Epidermal melanocyte (primary cell): Measurements from ENCODE around the gene MZT1.
"Not testable (repeated sequence)": the region's sequence is repeated elsewhere in the genome, so short reads cannot be mapped to it uniquely, and the experiment has no call there.

ENCODE experiments used
- DNase-seq: peaks from one replicate; pipeline ENCODE4 v3.0.0; 2011; ENCODE audit warnings: low spot score; ENCODE audit not compliant: insufficient read length

Gene MZT1, protein sequence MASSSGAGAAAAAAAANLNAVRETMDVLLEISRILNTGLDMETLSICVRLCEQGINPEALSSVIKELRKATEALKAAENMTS

DNA sequence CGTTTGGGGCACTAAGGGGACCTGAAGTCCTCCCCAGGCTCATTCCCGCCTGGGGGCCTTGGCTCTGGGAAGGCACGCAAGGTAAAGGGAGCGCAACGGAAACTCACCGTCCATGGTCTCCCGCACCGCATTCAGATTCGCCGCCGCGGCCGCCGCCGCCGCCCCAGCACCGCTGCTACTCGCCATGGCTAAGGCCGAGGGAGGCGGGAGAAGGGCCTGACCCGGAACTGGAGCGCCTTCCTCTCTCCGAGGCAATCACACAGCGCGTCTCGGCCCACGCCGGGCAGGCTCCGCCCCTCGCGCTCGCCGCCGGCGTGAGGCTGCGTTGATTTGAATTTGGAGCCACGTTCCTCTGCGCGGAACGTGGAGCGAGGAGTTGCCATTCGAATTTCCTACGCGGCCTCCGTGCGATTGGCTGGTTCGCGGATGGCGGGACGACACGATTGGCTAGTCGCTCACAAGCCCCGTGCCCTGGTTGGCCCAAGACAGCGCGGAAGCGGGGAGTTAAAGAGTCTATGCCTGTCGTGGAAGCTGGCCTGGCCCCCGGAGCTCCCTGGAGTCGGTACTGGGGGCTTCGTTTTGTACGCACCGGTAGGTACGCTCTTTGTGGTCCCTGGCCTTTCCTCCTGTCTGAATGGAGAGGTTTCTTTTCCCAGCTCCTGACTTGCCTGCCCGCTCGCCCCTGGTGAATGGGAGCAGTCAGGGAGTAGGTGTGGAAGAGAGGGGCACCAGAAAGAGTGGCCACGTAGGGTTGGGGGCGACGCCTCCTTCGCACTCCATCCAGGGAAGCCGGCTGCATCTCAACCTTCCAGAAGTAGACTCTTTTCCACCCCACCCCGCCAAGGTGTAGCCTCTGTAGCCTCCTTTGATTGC is at the start of gene MZT1, which contains the start of gene BORA:
Gene MZT1 (minus strand): TSS at position 213 of the 873 bp plus-strand sequence. CDS start 27 bp downstream, at position 186.
Gene BORA (plus strand): TSS at position 507 of the 873 bp plus-strand sequence. CDS start 1,018 bp downstream, outside the sequence.
- peak; percentile 75 for DNase-seq

DNA sequence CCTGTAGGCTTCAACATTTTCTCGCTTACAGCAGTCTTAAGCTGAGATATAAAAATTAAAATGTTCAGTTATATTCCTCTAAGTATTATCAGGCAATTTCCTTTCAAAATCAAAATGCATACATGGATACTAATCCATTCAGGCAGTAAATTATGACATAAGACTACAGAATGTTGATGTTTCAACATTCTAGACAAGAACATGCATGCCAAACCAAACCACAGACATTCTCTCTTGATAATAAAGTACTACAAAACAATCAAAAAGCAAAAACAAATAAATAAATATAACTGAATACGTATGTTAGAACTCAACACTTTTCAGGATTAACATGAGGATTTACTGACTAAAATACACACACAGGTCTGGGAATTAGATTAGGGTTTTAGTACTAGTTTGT is 46.6 kb upstream of the MZT1 start:
- DNase-seq = no peak

DNA sequence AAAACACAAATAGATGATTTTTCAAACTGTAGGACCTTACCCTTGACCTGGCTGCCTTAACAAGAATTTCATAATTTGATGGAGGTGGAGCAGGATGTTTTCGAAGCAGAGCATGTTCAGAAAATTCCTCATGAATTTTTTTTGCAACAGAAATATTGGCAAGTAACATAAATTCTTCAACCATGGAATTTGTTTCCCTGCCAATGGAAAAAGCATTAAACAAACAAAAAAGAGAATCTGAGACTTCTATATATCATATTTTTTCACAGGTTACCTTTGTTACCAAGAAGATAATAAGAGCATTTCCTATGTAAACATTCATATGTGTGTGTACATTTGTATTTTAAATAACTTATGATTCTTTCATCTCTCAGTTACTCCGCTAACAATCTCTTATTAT is 36.0 kb upstream of the MZT1 start:
- no peak for DNase-seq

DNA sequence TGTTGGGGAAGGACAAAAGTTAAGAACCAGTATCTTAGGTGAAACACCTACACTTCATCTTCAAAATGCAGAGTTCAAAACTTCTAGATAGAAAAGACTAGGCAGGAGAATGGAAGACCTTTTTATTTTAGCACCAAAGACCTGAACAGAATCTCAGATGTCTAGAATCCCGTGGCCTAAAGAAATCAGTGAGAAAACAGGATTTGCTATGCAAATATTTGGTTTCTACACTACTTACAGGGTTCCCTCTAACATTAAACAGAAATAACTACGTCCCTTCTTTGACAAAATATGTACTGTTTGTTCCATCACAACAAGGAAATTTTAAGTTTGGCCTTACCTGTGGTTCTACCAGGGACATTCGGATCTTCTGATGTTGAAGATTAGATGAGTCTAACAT is 32.8 kb upstream of the MZT1 start:
- DNase-seq = no peak

DNA sequence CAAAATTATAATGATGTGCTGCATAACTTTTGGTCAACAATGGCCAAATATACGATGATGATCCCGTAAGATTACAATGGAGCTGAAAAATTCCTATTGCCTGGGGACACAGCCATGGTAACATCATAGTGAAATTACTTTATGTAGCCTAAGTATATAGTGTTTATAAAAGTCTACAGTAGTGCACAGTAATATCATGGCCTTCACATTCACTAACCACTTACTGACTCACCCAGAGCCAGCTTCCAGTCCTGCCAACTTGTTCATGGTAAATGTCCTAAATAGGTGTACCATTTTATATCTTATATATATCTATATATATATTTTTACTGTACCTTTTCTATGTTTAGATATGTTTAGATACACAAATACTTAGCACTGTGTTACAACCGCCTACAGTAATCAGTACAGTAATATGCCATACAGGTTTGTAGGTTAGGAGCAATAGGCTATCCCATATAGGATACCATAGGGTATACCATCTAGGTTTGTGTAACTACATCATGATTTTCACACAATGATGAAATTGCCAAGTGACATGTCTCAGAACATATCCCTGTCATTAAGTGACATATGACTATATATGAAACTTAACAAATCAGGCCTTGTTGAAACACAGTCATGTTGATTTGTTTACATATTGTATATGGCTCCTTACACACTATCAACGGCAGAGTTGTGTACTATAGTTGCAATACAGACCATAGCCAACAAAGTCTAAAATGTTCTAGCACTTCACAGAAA is 30.5 kb upstream of the MZT1 start:
- no peak for DNase-seq

DNA sequence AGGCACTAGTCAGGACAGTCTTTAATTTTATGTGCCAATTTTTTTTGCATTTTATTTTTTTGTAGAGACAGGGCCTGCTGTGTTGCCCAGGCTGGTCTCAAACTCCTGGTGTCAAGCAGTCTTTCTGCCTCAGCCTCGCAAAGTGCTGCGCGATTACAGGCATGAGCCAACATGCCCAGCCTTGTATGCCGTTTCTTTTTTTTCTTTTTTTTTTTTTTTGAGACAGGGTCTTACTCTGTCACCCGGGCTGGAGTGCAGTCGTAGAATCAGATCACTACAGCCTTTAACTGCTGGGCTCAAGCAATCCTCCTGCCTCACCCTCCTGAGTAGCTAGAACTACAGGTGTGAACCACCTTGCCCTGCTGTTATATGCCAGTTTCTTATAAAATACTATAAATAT is 26.7 kb upstream of the MZT1 start:
- no peak for DNase-seq

DNA sequence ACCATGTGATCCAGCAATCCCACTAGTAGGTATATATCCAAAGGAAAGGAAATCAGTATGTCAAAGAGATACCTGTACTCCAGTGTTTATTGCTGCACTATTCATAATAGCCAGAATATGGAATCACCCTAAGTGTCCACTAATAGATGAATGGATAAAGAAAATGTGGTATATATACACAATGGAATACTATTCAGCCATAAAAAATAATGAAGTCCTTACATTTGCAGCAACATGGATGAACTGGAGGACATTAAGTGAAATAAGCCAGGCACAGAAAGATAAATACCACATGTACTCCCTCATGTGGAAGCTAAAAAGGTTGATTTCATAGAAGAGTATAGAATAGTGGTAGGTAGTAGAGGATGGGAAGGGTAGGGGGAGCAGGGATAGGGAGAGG is 23.8 kb upstream of the MZT1 start:
- DNase-seq = no peak

DNA sequence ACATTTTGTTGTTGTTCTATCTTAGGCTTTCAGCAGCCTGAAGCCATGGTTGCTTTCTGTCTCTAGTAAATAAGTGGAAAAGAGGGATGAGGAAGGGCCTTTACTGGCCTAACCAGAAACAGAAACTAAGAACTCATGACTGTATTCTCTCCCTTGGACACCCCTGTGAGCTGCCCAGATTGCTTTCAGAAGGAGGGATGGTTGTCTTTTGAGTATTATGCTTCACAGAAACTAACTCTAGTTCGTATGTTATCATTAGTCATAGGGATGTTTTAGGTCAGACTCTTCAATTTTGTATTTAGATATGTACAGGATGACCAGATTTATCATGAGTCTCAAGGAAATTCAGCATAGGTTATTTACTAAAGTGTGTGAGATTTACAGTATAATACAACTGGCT is 17.8 kb upstream of the MZT1 start:
- no peak for DNase-seq

DNA sequence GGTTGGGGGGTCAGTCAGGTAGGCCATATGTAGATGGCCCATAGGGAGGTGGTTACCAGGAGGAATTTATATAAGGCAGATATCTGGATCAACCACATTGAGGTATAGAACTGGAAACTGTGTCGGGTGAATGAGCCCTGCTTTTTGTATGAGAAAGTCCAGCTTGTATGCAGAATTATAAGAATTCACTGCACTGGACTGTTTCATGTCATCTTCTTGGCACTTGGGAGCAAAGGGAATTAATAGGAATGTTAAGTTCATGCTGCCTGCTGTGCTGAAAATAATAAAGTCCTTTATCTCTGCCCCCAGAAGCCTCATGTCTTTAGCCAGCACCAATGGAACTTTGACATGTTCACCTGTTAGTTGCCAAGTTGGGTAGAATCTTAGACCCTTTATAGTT is 12.6 kb upstream of the MZT1 start:
- DNase-seq = no peak

DNA sequence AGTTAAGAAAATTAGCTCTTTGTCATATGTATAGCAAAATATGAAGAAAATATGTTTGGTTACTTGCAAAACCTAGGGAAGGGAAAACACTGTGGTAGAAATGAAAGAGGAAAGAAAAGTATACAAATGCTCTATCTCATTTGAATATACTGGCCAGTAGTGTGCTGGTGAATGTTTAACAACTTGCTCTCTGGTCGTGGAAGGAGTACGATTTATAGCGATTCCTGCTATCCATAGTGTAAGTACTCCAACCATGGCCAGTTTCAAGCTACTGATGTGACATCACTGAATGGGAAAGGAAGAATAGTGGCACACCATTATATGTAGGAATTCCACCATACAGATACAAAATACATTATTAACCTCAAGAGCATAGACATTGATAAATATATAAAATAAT is 9.6 kb upstream of the MZT1 start:
- no peak for DNase-seq

DNA sequence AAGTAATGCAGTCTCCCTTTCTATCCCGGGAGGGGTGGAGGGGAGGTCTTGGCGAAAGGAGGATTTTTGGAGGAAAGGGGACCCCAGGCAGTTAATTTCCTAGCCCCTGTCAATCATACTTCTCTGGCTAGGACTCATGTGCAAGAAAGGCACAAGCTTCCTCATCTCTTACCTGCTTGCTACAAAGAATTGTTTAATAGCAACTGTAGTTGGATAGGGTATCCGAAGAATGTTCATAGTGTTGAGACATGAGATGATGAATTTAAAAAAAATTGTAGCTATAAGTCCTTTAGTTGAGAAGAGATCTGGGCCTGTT is 819 bp upstream of the MZT1 start:
- DNase-seq = no peak

DNA sequence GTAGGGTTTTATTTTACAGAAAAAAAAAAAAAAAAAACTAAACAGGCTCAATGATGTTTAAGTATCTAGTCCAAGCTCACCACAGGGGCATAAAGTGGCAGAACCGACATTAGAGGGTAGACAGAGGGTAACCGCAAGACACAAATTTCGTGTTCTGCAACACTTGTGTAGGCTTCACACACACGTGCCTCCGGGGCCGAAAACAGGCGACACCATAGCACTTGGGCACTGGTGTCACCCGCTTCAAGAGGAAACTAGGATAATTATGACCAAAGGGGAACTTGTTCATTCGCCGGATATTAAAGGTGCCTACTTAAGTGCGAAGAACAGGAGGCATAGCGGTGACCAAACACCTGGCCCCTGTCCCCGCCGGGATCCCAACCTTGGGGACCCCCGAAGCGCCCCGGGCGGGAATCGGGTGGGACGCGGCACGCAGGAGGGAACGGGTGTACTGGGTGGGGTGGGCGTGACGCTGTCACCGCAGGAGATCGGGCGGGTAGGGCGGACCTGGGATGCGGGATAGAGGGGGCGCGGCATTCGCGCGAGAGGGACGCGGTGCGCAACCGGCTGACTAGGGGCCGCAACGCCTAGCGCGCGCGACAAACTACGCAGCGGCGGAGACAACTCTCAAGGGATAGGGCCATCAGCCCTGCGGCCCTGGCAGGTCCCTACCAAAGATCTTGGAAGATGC is 558 bp downstream of the MZT1 start:
- DNase-seq = no peak

DNA sequence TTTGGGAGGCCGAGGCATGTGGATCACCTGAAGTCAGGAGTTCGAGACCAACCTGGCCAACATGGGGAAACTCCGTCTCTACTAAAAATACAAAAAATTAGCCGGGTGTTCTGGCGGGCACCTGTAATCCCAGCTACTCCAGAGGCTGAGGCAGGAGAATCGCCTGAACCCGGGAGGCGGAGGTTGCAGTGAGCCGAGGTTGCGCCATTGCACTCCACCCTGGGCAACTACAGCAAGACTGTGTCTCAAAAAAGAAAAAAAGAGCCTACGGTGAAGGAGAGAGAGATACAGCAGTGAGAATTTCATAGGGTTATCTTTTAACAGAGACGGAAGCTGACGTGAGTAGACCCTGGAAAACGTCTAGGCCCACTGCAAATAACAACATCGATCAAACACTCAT is 1.2 kb downstream of the MZT1 start:
- DNase-seq = not testable (repeated sequence)

DNA sequence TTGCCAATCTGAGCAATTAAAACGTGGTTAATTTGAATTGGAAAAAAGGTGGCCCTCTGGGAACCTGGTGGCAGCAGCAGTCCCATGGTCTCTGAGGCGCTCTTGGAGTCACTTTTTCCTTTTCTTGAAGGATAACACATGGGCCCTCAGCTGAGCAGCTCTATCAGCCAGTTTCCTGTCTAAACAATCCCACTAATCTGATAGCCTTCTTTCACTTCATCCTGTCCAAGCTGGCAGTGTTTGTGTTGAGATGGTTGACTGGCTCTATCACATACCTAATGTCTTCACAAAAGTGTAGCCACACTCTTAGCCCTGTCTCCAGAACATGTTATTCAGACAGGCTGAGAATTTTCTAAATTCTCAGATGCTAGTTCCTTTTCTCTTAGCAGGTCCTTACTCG is 10.7 kb downstream of the MZT1 start:
- no peak for DNase-seq

DNA sequence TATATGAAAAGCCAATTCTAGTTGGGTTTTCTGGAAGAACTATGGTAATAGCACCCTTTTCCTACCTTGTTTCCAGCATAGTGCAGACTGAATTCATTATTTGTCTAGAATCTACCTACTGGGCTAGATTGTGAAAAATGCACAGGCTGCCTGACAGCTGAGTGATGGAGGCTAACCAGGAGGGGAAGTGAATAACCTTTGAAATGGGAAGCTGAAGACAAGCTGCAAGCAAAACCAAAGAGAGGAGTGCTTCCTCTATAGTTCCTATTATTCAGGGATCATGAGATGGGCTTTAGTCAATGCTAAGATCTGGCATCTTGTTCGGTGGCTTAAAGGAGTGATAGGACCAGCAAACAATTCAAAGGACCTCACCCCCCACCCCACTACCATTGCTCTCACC is 26.9 kb downstream of the MZT1 start:
- DNase-seq = no peak

DNA sequence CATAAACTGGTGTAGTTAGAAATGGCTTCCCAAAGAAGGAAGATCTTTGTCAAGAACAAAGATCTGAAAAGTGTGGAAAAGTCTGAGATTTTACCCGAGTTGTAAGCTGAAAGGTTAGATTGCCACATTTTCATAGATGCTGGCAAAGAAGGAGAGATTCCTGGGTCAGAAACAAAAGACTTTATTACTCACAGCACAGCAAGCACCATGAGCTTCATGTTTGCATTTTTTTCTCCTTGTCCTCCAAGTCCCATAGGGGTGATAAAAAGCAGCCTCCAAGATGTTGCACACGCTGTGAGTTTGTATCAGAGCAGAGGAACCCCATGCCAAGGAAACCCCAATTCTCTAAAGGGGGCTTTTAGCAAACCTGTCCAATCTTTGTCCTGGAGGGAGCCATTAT is 29.3 kb downstream of the MZT1 start:
- DNase-seq = no peak

DNA sequence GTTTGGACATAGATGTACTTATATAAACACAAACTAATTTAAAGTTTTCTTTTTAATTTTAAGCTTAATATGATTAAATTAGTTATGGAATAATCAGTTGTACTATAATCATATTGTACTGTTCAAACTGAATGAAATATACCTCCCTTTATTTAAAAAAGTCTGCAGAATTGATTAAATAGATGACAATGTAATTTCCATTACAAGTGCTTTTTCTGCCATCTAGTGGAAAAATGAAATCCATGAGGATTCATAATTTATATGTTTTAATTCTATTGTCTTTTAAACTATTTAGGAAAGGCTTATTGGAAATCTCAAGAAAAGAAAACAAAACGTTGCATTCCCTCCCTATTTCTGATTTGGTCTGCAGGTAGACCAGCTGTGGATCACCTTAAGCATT is 30.9 kb downstream of the MZT1 start:
- DNase-seq = no peak

DNA sequence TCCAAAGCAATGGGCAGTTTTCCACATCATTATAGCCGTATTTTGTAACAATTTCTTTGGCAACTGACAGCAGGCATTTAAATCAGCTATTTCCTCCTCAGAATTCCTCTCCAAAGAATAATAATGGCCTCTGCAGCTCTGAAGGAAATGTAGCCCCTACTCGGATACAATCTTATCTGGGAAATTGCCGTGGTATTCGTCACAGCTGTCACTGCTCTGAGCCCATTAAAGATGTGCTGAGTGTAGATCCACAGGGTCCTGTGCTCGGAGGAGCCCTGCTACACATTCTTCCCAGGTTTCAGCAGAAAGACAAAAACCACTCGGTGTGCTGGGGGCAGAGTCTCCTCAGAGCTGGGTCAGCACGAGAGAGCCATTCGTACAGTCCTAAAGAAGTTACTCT is 33.1 kb downstream of the MZT1 start:
- DNase-seq = no peak

DNA sequence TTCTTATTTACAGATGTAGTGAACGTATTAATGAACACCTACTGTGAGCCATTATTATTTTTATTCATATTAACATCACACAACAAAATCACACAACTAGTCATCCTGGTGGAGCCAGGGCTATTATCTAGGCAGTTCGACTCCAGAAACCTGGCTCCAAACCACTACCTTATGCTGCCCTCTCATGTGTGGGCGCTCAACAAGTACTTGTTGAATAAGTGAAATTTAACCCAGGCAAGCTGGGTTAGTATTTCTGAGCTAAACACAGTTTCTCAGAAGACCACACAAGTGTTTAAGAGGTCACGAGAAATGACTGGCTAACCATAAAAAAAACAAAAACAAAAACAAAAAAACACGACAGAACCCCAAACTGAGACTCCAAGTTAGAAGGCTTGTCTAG is 33.6 kb downstream of the MZT1 start:
- DNase-seq = no peak

DNA sequence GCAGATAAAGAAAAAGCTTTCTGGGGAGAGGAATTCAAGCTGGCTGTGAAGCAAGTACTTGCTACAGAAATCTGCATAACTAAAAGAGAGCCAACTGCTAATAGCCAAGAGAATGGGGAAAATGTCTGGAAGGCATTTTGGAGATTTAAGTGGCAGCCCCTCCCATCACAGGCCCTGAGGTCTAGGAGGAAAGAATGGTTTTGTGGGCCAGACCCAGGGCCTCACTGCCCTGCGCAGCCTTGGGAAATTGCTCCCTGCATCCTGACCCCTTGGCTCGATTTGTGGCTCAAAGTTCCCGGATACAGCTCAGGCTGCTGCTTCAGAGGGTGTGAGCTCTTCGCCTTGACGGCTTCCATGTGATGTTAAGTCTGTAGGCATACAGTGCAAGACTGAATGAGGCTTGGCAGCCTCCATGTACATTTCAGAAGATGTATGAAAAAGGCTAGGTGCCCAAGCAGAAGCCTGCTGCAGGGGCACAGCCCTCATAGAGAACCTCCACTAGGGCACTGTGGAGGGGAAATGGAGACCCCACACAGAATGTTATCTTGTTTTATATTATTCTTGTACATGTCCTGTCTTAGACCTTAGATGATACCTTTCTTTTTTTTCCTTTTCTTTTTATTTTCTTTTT is 34.4 kb downstream of the MZT1 start:
- no peak for DNase-seq

DNA sequence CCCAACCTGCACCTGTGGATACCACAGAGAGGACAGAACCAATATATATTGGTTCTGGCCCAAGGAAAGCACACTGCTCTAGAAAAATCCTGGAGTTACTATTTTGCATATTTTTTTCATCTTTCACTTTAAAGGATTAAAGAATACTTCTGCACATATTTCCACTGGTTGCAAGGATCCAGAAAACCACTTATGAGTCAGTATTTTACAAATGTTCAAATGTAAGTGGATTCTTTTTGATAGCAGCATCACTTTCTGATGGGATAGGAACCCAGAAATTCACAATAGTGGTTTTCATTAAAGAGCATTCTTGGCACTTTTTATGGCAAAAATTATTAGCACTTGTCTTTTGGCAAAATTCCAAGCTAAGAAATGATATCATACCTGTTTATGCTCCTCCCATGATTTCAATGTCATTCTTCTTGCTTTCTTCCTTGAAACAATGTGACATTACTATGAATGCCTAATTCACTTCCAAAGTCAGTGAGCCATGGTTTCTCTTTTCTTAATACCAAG is 38.2 kb downstream of the MZT1 start:
- no peak for DNase-seq
